Hematopoietic multipotent progenitor cell treated with erythropoietin and hydrocortisone succinate and interleukin-3 and kit ligand, for 15 days (in vitro differentiated cells): ENCODE data around the gene SLC9A9.
A peak's percentile ranks its signal among the peaks of the same experiment; 100 is the strongest.

Experiments
- DNase-seq: peaks from one replicate; pipeline ENCODE4 v3.0.0-alpha.2; 2015; ENCODE audit warnings: low spot score

The SLC9A9 gene

GRCh38 chr3:143693506-143693905 lies 154.8 kb downstream of the SLC9A9 start:
- no peak for DNase-seq

- no peak for DNase-seq
Observed at GRCh38 chr3:143686638-143687197, 161.6 kb downstream of the SLC9A9 start.

DNA sequence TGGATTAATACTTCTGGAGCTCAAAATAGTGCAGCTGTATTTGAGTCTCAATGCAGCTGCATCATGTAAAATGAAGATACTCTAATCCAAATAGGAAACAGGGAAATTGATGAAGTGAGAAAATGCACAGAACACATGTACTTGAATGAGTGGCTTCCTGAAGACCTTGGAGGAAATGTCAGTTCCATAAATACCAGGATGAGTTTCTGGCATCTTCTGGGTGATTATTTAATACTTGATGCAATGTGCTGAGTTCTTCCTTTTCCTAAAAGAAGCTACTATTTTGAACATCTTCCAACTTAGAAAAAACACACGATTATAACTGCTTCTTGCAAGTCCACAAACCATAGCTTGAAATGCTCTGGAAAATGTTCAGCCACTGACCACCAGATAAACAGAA lies 162.8 kb downstream of the SLC9A9 start:
- DNase-seq = no peak

DNA sequence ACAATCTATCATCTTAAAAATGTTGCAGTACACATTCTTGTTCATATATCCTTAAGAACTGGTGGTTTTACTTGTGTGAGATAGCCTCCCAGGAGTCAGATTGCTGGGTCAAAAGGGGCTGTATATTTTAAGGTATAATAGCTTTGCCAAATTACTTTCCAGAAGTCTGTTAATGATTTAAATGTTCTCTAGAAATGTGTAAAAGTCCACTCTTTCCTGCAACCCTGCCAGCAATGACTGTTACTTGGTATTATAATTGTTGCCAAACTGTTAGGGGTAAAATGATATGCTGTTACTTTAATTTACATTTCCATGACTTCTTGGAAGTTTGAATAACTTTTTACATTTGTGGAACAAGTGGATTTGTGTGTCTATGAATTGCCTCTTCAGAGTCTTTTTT lies 170.8 kb downstream of the SLC9A9 start:
- no peak for DNase-seq

DNA sequence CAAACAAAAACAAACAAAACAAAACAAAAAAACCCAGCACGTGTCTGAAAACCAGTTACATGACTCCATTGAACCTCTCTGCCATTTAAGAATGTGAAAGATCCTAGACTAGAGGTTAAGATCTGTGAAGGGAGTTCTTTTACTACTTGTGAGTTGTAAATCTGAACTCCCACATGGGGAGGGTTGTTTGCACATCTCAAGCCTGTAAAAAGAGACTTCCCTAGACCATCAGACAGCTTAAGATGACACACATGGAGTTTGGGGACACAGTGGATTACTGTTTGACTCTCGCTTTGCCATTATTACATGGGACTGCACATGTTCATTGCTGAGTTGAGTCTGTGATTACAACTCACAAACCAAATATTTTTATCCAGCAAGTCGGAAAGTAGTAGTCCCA lies 171.5 kb downstream of the SLC9A9 start:
- DNase-seq = no peak

- DNase-seq = no peak
Observed at GRCh38 chr3:143676021-143676420, 172.2 kb downstream of the SLC9A9 start.

DNA sequence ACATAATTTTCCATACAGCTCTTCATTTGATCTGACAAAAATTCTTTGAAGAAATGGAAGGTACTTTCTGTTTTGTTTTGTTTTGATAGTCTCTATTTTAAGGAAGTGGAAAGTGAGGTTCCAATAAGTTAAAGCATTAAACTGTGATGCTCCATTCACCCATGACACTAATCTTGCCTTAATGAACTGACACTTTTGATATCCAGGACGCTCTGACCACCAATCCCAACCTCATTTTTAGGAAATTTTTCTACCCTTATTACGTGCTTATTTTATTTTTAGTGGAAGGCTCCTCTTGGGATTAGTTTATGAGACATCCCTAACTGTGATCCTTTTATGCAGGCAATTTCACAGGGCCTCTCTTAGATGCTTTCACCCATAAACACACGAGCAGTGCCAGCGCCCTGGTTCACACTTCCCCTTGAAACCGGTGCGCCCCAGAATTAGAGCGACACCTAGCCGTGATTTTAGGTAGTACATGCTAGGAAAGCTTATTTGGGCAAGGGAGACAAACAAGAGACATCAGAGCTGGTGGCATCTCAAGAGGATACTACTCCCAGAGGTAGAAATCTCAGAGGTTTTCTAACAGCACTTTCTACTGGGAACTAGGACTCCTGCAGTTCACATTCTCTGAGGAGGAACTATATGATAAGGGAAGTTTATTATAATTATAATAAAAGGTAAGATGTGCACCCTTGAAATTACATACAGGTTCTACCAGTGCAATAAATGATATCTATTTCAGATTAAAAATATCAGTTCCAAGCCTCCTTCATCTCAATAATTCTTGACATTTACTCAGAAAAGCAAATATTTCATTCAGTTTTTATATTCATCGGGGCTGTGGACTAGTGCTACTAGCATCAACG lies 173.9 kb downstream of the SLC9A9 start:
- peak; percentile 80 for DNase-seq

DNA sequence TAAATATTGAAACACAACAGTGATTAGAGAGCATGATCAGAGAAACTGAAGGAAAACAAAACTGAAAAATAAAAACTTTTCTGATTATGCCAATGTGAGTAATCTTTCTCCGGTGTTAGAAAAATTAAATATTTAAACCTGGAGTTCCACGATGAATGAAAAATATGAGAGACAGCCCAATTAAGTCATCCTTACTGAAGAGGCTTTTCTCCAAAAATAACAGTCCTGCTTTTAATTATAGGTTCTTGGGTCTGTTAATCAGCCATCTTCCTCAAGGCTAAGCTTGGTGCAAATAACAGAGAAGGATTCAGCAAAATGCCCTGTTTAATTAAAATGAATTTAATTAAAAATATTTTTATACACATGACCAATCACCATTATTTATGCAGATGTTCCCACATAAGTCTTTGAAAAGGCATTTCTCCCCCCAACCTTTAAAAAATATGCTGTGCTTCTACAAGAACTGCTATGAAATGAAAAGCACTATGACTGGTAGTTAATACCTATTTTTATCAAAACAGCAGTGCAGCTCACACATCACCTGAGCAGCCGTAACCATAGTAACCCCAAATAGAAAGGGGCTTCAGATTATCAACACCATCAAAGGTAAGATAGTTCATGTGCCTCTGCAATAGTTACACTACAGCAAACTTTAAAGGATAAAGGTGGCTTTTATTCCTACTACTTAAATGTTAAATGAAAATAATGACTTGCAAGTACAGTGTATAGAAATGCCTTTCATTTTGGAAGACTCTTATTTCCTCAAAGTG lies 175.7 kb downstream of the SLC9A9 start:
- DNase-seq = no peak

DNA sequence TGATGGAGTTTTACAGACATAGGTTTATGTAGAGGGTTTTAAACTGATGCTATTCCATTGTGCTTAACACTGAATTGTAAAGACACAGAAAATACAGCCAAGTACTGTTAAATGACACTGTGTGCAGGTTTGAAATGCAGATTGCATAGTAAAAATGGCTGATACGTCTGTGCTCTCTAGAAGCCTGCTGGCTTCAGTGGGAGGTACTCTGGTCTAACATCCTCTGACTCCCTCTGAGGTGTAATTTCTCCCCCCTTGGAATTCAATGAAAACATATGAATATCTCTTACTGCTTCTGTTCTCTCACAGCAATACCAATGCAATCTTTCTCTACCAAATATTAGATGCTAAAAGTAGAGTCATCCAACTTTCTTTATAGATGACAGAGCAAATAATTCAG lies 176.6 kb downstream of the SLC9A9 start:
- no peak for DNase-seq

- no peak for DNase-seq
Observed at GRCh38 chr3:143668924-143669790, 179.1 kb downstream of the SLC9A9 start.

- DNase-seq = no peak
Observed at GRCh38 chr3:143668385-143668784, 179.9 kb downstream of the SLC9A9 start.

GRCh38 chr3:143661677-143662076 lies 186.6 kb downstream of the SLC9A9 start:
- DNase-seq = no peak

- no peak for DNase-seq
Observed at GRCh38 chr3:143658861-143659260, 189.4 kb downstream of the SLC9A9 start.

GRCh38 chr3:143658116-143658515 lies 190.2 kb downstream of the SLC9A9 start:
- DNase-seq = no peak

DNA sequence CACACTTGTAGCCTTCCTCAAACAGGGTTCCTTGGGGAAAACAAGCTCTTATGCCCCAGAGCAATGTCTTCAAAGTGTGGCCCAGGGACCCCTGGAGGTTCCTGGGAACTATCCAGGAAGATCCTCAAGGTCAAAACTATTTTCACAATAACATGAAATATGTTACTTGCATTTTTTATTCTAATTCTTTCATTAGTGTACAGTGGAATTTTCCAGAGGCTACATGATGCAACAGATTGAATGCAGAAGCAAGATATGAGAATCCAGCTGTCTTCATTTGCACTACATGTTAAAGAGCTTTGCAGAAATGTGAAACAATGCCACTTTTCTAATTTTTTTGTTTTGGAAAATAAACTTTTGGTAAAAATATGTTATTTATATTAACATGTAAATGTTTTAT lies 190.9 kb downstream of the SLC9A9 start:
- no peak for DNase-seq

DNA sequence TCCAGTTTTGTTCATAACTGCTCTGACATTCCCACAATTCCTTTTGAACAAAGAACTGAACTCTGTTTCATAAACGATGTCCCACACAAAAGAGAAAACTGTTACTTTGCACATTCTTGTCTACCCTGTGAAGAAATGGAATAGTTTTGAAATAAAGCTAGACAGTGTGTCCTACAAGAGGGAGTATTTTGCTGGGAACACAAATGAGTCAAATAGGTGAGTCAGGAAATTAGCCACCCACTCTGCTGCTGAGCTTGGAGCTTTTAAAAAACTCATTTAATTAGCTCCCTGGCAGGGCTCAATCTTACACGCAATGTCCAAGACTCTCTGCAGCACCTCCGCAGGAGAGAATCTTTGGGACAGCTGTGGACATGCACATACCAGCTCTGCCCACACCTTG lies 193.4 kb downstream of the SLC9A9 start:
- no peak for DNase-seq

DNA sequence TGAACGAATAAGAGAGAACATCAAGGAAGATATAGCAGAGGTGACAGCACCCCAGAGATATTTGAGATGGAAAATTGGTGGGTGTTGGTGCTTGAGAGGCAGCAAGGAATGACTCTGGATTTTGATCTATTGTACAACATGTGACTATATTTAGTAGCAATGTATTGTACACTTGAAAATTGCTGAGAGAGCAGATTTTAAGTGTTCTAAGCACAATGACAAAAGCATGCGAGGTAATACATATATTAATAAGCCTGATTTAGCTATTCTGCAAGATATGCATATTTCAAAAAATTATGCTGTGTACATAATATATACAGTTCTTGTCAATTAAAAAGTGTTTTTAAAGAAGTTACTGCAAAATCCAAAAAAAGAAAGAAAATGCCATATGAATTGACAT lies 194.3 kb downstream of the SLC9A9 start:
- no peak for DNase-seq

DNA sequence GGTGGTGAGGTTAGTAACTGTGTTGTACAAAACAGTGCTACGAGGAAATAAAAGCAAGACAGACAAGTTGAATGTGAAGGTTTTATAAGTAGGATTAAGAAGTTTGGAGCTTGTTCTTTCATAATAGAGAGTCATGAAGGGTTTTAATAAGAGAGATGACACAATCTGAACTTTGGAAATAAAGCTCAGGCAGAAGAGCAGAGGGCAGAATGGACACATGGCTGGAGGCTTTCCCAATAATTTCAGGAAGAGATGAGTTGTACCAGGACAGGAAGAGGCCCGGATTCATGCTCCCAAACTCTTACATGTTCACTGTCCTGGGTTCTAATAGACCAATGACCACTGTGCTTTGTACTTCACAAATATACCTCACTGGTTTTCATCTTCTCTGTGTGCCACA lies 194.8 kb downstream of the SLC9A9 start:
- no peak for DNase-seq

- no peak for DNase-seq
Observed at GRCh38 chr3:143652118-143652517, 196.2 kb downstream of the SLC9A9 start.

GRCh38 chr3:143650827-143651226 lies 197.4 kb downstream of the SLC9A9 start:
- no peak for DNase-seq

DNA sequence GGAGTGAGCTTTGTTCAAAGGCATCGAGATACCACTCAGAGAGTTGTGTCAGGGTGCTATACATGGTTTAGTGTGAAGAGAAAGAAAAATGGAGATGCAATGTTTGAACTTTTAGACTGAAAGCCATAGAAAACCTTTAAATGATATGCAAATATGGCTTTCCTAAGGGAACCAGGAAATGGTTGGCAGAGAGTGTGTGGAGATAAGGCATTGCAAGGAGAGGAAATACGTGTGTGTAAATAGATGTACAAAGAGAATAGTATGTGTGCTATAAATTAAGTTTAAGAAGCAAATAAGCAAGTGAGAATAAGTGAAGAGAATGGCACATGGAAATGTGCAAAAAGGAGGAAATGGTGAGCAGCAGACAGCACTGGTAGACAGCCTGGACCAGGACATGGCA lies 198.1 kb downstream of the SLC9A9 start:
- DNase-seq = no peak

DNA sequence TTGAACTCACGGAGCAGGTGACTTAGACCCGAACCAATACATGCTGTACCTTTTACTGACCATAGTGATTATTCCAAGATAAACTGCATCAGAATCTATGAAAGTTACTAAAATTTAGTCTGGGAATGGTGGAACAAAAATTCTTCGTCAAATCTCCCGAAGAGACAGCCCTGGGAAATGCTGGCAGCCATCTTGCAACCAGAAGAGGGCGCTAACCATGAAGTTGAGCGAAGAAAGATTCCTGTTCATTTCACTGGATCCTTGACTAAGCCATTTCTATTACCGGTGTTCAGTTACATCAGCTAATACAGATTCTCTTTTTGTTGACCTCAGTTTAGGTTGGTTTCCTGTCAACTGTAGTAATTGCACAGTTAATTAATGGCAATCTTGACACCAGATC lies 199.6 kb downstream of the SLC9A9 start:
- DNase-seq = no peak
